Panc1 (cell line): ENCODE data around the gene HEATR9.

Experiments
- CTCF ChIP-seq: fragments of 450-650 bp; IDR thresholded peaks from 2 replicates; pipeline ENCODE4 v1.5.1; 2017; ENCODE audit warnings: mild to moderate bottlenecking
- POLR2AphosphoS5 ChIP-seq: IDR thresholded peaks from 2 replicates; pipeline ENCODE4 v1.6.1; 2012; ENCODE audit warnings: mild to moderate bottlenecking, low read depth, low read length, moderate library complexity
- REST ChIP-seq, 2 experiments: IDR thresholded peaks; 2 replicates each; pipeline ENCODE4 v1.6.1; 2011 to 2012; ENCODE audit warnings: low read depth in 2 of 2, control low read depth in 1 of 2, low read length in 1 of 2, mild to moderate bottlenecking in 1 of 2, moderate library complexity in 1 of 2; ENCODE audit not compliant: insufficient read depth in 1 of 2
- SIN3A ChIP-seq: IDR thresholded peaks from 2 replicates; pipeline ENCODE4 v1.6.1; 2012; ENCODE audit warnings: low read depth, mild to moderate bottlenecking, low read length, moderate library complexity, borderline replicate concordance; ENCODE audit not compliant: insufficient read depth
- TCF7L2 ChIP-seq: IDR thresholded peaks from 2 replicates; pipeline ENCODE4 v1.6.1; 2011; ENCODE audit warnings: mild to moderate bottlenecking, low read depth, low read length, inconsistent platforms

- no peak for TF ChIP-seq CTCF
- TF ChIP-seq REST (IDR thresholded peaks at IDR 0.05; ENCODE audit: insufficient read depth in 1 of 2, low read depth in 2 of 2, low read length in 1 of 2) = no peak
- no peak for TF ChIP-seq POLR2AphosphoS5
- TF ChIP-seq SIN3A = no peak
- no peak for TF ChIP-seq TCF7L2
These were observed 43.5 kb downstream of the HEATR9 start for GRCh38 chr17:35825206-35825605.
